HG03432 (cell line): ENCODE measurements around the gene LRRC15.

Source experiments
- ATAC-seq: cut with Tn5 transposase; IDR thresholded peaks from one replicate; pipeline ENCODE4 v1.9.1; 2021; ENCODE audit warnings: mild to moderate bottlenecking, moderate library complexity; ENCODE audit not compliant: unreplicated experiment

LRRC15 gene

GRCh38 chr3:194386066-194386465 is 16.5 kb upstream of the LRRC15 start:
- no peak for ATAC-seq

- no peak for ATAC-seq
These were observed 15.0 kb upstream of the LRRC15 start for GRCh38 chr3:194384569-194385001.

GRCh38 chr3:194384156-194384555 is 14.6 kb upstream of the LRRC15 start:
- ATAC-seq, result no peak

GRCh38 chr3:194383276-194383940 is 13.9 kb upstream of the LRRC15 start:
- ATAC-seq, result no peak

- ATAC-seq, result no peak
These were observed 13.3 kb upstream of the LRRC15 start for GRCh38 chr3:194382892-194383223.

- no peak for ATAC-seq
These were observed 12.8 kb upstream of the LRRC15 start for GRCh38 chr3:194382196-194382891.

- no peak for ATAC-seq
These were observed 11.9 kb upstream of the LRRC15 start for GRCh38 chr3:194381460-194381875.

- no peak for ATAC-seq
These were observed 10.8 kb upstream of the LRRC15 start for GRCh38 chr3:194380326-194380725.

GRCh38 chr3:194379651-194380050 is 10.1 kb upstream of the LRRC15 start:
- ATAC-seq, result no peak

- no peak for ATAC-seq
These were observed 9.7 kb upstream of the LRRC15 start for GRCh38 chr3:194379231-194379630.

GRCh38 chr3:194377708-194378107 is 8.2 kb upstream of the LRRC15 start:
- ATAC-seq, result no peak

GRCh38 chr3:194376241-194376560 is 6.7 kb upstream of the LRRC15 start:
- ATAC-seq, result no peak

- no peak for ATAC-seq
These were observed 6.1 kb upstream of the LRRC15 start for GRCh38 chr3:194375473-194376240.

- no peak for ATAC-seq
These were observed 5.4 kb upstream of the LRRC15 start for GRCh38 chr3:194374935-194375334.

- ATAC-seq, result no peak
These were observed 4.4 kb upstream of the LRRC15 start for GRCh38 chr3:194373899-194374298.

- ATAC-seq, result no peak
These were observed 3.5 kb upstream of the LRRC15 start for GRCh38 chr3:194373028-194373427.

GRCh38 chr3:194370753-194371152 is 1.2 kb upstream of the LRRC15 start:
- no peak for ATAC-seq

- ATAC-seq, result no peak
These were observed 625 bp downstream of the LRRC15 start for GRCh38 chr3:194368918-194369317.

- ATAC-seq, result no peak
These were observed 1.3 kb downstream of the LRRC15 start for GRCh38 chr3:194367992-194368841.

GRCh38 chr3:194365978-194366490 is 3.5 kb downstream of the LRRC15 start:
- ATAC-seq, result no peak

- no peak for ATAC-seq
These were observed 4.0 kb downstream of the LRRC15 start for GRCh38 chr3:194365526-194365925.
